HS-27A (cell line): Measurements from ENCODE around the gene ADAMTS18.

Source experiments
- DNase-seq: peaks from one replicate; pipeline ENCODE4 v3.0.0-alpha.2; 2012; ENCODE audit warnings: low read depth, missing footprints

Gene ADAMTS18

DNA sequence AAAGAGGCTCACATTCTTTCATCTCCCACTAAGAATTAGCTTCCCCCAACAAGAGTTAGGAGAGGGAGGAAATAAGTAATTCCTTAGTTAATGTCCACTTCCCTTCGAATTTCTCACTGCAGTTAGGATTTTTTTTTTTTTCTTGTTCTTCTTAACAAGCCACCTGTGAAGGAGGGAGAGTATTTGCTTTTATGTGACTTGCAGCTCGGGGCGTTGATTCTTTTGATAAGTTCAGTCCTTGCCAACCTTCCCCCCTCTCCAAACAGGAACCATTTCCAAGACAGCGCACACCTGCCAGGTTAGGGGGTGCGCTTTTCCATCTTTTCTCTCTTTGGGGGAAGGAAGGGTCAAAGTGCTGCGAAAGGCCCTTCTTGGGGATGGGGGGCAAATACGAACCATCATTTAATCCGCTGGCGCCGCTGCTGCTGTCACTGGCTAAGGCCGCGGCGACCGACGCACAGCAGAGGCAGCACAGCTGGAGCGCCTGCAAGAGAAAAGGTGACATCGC, 758 bp downstream of the ADAMTS18 start:
- no peak for DNase-seq

DNA sequence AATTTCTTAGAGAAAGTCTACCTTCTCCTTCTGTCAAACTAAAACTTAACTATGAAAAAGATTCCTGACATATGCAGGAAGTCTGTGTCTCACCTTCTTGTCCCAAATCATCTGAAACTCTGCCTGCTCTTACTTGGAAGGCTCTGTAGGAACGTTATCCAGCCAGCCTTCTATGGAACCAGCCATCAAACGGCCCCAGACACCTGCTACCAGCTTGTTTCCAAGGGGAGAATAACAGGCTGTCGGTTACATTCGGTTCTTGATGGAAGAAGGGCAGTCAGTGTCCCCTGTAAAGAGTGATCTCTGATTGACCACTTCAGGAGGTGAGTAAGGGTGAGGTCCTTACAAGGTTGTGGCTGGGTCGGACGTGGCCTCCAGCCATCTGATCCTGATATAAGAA, 1.7 kb downstream of the ADAMTS18 start:
- DNase-seq: no peak

DNA sequence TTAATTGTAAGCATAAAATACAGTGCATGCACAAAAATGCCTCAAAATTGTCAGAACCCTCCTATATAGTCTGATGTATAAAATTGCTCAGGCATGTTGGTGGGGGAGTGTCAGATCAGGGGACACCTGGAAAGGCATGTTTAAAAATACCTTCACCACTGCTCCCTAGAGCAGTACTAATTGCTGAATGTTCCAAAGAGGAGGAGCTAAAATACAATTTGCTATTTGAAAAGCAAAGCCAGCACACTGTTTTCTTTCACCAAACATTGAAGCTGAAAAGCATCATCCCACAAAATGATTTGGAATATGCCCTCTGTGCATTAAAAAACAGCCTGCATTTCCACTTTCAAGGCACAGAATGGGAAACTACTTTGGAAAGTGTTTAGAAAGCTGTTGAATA, 2.6 kb downstream of the ADAMTS18 start:
- DNase-seq: no peak

DNA sequence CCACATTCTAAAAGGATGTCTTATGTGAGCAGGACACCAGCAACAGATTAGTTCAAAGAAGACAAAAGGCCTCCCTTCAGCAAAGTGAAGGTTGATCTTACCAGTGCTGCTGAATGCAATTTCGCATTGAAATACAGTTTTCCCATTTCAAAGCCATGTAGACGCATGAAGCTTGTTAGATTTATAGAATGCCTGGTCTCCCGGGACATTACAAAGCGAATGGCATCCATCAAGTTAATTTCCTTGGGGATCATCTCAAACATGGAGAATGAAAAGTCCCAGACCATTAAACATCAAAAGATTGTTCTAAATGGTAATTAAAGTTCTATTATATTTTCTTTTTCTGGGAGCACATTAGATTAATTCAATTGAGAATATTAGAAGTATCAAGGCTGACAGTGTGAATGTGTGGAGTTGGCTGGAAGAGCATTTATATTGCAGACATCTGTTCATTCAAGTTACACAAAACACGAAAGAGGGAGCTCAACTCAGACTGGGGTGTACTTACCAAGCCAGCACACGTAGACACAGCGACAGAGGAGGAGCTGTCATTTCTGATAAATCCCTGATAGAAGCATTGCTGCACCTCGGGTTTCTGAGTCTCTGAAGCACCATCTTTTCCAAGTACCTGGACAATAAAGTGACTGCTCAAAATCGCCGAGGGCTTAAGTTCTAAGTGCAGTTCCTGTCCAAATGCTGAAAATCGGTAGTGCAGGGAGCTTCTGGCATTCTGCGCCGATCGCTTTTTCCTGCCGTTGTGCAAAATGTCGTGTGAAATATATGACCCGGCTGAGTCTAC, 3.8 kb downstream of the ADAMTS18 start:
- DNase-seq: no peak

DNA sequence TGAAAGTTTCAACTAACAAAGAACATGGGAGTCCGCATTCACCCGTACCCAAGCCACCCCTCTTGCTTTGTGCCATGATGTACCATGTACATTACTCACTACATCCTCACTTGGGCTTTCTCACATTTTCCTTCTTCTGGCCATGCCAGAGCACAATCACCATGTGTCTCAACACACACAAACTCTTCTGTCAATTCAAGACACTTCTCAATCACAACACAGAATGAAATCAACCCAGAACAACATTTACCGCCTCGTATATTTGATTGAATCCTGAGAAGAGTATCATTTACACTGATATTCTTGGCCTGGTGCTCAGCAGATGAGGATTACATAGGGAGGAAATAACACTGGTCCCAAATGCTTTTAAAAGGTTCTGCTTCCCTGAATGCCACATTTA, 4.5 kb downstream of the ADAMTS18 start:
- DNase-seq: no peak

DNA sequence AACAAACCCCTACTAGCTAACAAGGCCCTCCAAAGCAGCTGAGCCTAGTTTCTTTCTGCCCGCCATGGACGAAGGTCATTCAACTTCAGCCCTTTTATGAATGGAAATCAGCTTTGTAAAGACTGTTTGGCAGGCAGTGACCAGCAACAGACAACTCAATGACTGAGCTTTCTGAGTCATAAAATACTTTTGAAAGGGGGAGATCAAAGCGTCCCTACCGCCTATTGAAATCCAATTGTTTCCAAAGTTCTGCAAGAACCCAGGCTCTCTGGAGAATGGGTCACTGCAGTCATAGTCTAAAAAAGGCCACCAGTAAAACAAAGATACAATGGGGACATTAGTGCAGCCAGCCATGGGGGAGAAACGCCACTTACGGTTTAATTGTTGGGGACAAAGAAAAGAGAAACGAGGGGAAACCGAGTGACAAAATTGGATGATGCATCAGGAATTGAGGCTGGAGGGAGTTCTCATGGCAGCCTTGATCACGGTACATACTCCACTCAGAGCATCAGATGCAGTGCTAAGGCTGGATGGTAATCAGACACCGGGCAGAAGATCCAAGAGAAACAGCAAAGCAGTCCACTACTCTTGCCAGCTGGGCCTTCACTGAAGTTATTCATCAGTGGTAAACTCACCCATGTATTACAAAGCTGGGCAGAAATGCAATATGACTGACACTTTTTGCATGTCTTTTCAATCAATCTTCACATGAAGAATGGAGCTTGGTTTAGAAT, 9.8 kb downstream of the ADAMTS18 start:
- no peak for DNase-seq

DNA sequence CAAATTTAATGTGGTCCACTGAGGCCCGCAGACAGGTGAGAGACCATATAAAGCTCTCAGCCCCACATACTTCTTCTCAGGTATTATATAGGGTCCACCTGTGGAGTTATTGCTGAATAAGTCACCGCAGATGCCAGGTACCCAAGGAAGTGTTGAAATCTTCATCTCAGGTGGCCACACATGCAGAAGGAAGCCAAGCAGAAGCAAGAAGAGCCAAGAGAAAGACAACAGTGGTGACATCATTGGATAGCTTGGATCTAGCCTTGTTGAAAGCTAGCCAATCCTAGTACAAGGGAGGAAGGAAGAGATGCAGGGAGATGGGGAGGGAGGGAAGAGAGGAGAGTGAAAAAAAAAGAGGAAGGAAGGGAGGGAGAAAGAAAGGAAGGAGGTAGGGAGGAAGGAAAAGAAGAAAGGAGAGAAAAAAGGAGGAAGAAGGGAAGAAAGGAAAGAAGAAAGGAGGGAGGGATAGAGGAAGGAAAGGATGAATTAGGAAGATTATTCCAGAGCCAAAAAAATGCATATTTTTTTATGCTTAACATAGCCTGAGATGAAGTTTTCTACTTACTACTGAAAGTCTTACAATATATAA, 12.5 kb downstream of the ADAMTS18 start:
- DNase-seq: no peak

DNA sequence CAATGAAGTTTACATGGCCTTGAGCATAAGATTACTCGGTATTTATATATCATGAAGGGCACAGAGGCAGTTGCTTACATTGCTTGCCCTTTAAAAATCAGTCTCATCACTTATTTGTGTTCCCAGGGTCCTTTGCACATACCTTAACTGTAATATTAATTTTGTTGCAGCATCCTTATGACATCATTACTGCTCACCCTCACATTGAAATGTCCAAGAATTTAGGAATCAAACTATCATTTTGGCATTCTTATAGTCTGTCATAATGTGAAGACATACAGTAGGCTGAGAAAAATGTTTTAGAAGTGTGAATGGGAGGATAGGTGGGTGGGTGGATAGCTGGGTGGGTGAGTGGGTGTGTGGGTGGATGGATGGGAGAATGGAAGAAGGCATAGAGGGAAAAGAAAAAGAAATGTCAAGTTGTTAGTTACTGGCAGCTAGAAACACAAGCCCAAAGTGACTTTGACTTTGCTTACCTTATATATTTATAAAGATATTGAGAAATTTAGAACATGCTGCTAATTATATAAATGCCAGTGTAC, 17.8 kb downstream of the ADAMTS18 start:
- no peak for DNase-seq

DNA sequence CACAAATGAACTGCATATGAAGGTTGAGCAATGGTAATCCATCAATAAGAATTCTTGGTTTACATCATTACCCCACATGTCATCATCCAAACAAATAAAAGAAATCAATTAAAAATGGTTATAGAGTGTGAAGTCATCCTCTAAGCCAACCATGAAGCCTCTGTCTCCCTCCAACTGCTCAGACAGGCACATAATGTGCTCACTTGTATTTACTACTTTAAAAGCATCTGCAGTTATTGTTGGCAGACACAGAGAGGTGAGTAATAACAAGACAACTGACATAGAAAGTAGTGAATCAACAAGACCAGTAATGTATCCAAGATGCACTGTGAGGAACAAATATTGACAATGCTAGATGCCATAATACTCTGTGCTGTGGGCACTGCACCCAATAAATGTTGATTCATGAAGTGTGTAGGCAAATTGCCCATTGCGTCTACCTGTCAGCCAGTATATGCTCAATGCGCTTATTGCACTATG, 20.0 kb downstream of the ADAMTS18 start:
- DNase-seq: no peak

DNA sequence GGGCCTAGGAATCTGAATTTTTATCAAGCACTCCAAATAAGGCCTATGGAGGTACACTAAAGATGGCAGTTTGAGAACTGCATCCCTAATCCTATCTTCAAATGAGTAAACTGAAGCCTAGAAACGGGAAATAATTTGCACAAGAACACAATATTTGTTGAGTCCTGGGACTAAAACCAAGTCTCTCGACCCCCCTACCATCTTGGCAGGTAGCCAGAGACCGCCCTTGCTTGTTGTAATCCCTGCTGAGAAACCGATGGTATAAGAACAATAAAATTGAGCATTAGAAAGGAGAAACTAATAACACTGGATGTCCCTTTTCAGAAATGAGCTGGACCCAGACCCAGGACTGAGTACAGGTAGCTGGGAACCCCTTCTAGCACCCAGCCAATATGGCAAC, 24.4 kb downstream of the ADAMTS18 start:
- DNase-seq: no peak

DNA sequence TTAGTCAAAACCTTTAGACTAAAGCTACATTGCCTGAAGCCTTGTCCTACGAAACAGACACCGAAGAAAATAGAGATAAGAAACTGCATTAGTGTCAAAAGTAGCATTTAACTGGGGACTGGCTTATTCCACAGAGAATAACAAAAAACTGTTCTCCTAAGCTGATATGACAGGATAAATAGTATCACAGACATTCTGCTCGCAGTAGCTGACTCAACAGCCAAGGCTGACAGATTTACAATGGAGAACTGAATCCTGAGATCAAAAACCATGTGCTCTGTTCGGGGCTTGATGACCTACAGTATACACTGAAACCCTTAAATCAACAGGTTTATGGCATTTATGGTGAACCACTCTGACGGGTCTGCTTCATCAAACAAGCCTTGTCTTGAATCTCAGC, 25.5 kb downstream of the ADAMTS18 start:
- no peak for DNase-seq

DNA sequence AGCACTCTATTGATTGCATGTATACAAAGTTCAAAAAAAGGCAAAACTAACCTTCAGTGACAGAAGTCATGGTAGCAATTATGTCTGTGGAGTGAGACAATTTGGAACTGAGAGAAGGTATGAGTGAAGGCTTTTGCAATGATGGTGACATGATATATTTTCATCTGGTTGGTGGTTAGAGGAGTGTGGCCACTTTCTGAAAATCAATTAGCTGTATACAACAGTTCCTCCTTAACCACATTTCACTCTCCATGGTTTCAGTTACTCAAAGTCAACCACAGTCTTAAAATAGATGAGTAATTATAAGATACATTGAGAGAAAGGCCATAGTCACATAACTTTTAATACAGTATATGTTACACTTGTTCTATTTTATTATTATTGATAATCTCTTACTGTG, 26.2 kb downstream of the ADAMTS18 start:
- no peak for DNase-seq

DNA sequence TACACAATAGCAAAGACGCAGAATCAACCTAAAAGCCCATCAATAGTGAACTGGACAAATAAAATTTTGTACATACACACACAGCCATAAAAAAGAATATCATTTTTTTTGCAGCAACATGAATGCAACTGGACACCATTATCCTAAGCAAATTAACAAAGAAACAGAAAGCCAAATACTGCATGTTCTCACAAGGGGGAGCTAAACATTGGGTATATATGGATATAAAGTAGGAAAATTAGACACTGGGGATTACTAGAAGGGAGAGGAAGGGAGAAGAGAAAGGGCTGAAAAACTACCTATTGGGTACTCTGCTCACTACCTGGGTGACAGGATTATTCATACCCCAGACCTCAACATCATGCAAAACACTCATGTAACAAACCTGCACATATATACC, 28.2 kb downstream of the ADAMTS18 start:
- no peak for DNase-seq

DNA sequence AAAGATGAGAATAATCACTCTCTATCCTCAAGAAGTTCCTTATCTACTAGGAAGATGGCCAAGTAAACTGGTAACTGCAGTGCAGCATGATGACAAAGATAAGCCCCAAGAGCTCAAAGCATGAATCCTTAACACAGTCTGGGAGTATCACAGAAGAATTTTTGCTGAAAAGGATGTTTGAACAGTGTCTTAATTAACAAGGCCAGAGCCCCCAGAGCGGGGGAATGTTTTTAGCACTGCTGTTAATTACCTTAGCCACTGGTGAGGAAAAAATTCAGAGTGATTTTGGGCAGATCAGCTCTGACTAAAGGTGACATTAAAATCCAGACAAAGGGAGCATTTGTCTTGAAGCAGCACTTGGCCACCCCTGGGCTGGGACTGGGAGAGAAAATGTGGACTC, 30.1 kb downstream of the ADAMTS18 start:
- DNase-seq: no peak

DNA sequence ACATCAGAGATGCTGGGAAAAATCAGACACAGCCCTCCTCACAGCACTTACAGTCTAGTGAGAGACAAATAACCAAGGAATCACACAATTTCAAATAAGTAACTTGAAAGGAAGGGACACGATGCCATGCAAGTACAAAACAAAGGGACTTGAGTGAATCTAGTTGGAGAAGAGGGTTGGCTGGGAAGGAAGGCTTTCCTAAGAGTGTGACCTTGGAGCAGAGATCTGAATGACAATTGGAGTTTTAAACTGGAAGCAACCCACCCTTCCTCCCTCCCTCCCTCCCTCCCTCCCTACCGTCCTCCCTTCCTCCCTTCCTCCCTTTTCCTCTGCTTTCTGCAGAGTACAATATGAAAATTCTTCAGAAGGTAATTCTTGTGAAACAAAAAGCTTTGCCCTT, 31.1 kb downstream of the ADAMTS18 start:
- no peak for DNase-seq

DNA sequence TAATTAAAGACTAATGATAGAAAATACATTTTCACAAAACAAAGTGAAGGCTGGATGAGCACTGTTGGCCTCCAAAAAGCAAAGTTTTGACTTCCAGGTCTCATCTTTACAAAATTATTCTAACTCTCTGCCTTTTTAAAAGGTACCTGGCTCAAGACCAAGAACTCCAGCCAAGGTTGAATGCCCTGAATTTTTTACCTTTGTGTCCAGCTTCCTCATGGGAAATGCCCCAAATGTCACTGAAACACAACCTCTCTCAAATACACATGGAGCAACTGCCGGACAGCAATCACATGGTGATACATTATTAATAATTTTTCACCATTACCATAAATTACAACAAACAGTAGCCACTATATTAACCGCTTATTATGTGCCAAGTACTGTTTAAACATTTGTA, 32.2 kb downstream of the ADAMTS18 start:
- no peak for DNase-seq

DNA sequence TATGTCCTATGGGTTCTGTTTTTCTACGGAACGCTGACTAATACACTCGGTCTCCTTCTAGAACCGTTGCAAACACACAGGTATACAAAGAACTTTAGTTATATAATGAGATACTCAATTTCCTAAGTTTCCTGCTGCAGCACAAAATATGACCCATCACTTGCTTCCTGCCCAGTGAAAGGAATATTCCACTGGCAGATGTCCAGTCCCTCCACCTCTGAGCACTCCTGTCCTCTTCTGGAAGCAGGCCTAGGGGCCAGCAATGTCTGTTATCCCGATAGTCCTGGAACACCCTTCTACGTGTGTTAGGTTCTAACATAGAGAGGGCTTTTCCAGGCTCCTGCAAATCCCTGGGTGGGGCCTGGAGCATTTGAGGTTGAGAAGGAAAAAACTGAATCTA, 32.7 kb downstream of the ADAMTS18 start:
- DNase-seq: no peak

DNA sequence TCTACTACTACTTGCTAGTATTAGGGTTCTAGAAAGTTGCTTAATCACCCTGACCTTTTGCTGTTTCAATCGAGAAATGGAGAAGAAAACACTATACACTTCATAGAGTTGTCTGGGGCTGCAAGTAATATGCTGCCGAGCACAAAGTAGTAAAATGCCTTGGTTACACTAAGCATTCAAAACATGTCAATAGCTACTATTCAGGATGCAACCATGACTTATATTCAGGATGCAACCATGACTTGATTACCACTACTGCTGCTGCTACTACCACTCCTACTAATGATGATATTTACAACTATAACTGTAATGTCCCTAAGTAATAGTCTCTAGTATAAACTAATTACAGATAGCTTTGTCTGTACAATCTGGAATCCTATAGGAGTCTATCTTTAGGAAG, 35.3 kb downstream of the ADAMTS18 start:
- DNase-seq: no peak

DNA sequence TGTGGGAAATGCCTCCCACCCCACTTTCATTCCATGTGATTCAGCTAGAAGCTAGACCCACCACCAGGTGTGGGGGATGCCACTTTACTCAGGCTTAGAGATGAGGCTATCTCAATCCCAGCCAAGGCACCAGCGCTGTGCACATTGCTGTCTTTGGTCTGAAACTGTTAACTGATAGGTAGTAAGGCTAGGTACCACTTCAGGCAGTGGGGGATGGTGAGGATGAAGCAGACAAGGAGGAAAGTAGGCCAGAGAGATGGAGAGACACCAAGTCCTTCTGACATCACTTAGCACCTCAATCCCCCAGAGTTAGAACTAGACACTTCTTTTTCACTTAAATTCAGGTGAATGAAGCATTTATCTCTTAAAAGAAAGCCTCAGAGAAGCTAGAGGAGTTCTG, 35.8 kb downstream of the ADAMTS18 start:
- DNase-seq: no peak

DNA sequence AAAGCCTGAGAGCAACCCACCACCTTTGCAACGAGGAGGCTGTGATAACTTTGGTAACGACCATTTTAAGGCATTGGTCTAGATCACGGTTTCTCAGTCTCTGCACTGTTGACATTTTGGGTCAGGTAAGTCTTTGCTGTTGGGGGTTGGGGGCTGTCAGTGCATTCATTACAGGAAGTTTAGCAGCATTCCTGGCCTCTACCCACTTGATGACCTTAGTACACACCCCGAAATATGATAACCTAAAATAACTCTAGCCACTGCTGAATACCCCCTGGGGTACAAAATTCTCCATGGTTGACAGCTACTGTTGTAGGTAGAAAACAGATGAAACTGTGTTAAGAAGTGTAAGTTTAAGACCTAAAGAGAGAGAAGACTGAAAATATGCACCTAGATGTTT, 36.3 kb downstream of the ADAMTS18 start:
- DNase-seq: no peak

DNA sequence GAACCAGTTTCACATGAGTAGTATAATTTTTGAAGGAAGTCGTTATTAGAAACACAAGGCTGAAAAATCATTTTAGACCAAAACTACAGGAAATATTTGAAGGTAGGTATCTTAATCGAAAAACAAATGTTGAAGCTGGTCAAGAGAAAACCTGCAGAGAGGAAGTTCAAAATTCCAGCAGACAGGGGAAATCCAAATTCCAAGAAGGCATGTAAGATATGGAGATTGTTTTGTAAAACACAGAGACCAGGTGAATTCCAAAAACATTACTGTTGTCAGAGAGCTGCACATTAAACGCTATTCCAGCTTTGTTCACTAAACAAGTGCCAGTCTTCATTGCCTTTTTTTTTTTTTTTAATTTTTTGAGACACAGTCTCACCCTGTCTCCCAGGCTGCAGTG, 38.4 kb downstream of the ADAMTS18 start:
- DNase-seq: no peak

DNA sequence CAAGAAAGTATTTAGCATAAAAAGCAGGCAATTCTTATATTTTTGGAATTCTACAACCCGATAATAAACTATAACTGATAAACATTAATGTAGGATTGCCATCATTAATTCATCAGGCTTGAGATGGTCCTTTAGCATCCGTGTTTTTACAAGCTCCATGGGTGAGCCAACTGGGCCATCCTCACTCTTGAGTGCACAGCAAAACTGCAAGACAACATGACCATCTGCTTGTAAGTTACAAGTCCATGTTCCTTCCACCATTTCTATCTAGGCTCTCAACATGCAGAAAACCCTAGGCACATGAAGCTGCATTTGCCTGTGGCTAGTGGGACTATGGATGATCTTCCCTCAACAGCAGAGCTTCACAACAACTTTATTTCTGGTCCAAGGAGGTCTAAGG, 40.1 kb downstream of the ADAMTS18 start:
- DNase-seq: no peak

DNA sequence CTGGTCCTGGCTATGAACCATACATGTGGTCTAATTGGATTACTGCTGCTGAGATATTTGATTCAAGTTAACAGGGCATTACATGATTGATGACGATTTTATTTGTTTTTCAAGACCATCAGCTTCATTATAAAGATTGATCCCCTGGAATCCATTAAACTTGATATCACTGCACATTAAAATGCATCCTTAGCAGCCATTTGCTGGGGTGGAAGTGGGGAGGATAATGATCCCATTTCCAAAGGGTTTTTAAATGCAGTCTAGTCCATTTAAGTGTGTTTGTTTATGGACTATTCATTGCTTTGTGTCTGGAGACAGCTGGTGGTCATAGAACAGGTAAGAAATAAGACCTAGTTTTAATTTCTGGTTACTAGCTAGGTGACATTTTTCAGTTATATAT, 40.9 kb downstream of the ADAMTS18 start:
- no peak for DNase-seq
